Astrocyte (in vitro differentiated cells and primary cell): ENCODE data around the gene SRCIN1. TPM values are rescaled to one million over a fixed set of nuclear protein-coding genes. Genes with fewer than 3 reads are reported as not detected.

Source experiments
- DNase-seq: peaks from one replicate; pipeline ENCODE4 v3.0.0-alpha.2; 2010; ENCODE audit warnings: low read depth
- FAIRE-seq: peaks from 2 replicates; lab custom pipeline; 2011; peaks lifted over from hg19 to GRCh38; lab: Jason Lieb, UNC
- H2AFZ ChIP-seq: 2 replicates; pipeline ENCODE4 v1.6.0; 2012; ENCODE audit warnings: low read depth, low read length, inconsistent platforms
- H3K27ac ChIP-seq: 2 replicates; pipeline ENCODE4 v1.5.1; 2011; ENCODE audit warnings: low read depth, low read length, inconsistent platforms
- H3K27me3 ChIP-seq: 2 replicates; pipeline ENCODE4 v1.6.0; 2011; ENCODE audit warnings: low read length, inconsistent platforms; ENCODE audit not compliant: insufficient read depth
- H3K36me3 ChIP-seq: 2 replicates; pipeline ENCODE4 v1.5.1; 2011; ENCODE audit warnings: low read length, inconsistent platforms; ENCODE audit not compliant: insufficient read depth
- H3K4me1 ChIP-seq: 2 replicates; pipeline ENCODE4 v1.5.1; 2011; ENCODE audit warnings: low read length, inconsistent platforms; ENCODE audit not compliant: insufficient read depth
- H3K4me2 ChIP-seq: 2 replicates; pipeline ENCODE4 v1.6.0; 2012; ENCODE audit warnings: low read length, inconsistent platforms
- H3K4me3 ChIP-seq: 2 replicates; pipeline ENCODE4 v1.5.1; 2011; ENCODE audit warnings: low read depth, mild to moderate bottlenecking, low read length, inconsistent platforms; ENCODE audit not compliant: insufficient read depth
- H3K79me2 ChIP-seq: 2 replicates; pipeline ENCODE4 v1.6.0; 2012; ENCODE audit warnings: mild to moderate bottlenecking, low read length, inconsistent platforms; ENCODE audit not compliant: insufficient read depth
- H3K9ac ChIP-seq: 2 replicates; pipeline ENCODE4 v1.6.0; 2012; ENCODE audit warnings: mild to moderate bottlenecking, low read length, inconsistent platforms
- H3K9me3 ChIP-seq: 2 replicates; pipeline ENCODE4 v1.5.1; 2012; ENCODE audit warnings: low read depth, mild to moderate bottlenecking, low read length, inconsistent platforms; ENCODE audit not compliant: insufficient read depth
- H4K20me1 ChIP-seq: 2 replicates; pipeline ENCODE4 v1.6.0; 2012; ENCODE audit warnings: low read length, inconsistent platforms; ENCODE audit not compliant: insufficient read depth
- H3K27ac Mint-ChIP-seq: one replicate; pipeline ENCODE4 v1.8.0; 2021; ENCODE audit warnings: mild to moderate bottlenecking, mixed read lengths; ENCODE audit not compliant: unreplicated experiment
- H3K27me3 Mint-ChIP-seq: one replicate; pipeline ENCODE4 v1.8.0; 2021; ENCODE audit warnings: low read depth, mixed read lengths; ENCODE audit not compliant: unreplicated experiment
- H3K36me3 Mint-ChIP-seq: one replicate; pipeline ENCODE4 v1.8.0; 2021; ENCODE audit warnings: low read depth, mixed read lengths; ENCODE audit not compliant: unreplicated experiment
- H3K4me1 Mint-ChIP-seq: one replicate; pipeline ENCODE4 v1.8.0; 2021; ENCODE audit warnings: low read depth, mixed read lengths; ENCODE audit not compliant: unreplicated experiment
- H3K4me3 Mint-ChIP-seq: one replicate; pipeline ENCODE4 v1.8.0; 2021; ENCODE audit warnings: mild to moderate bottlenecking, moderate library complexity, mixed read lengths; ENCODE audit not compliant: unreplicated experiment
- H3K9me3 Mint-ChIP-seq: one replicate; pipeline ENCODE4 v1.8.0; 2021; ENCODE audit warnings: mild to moderate bottlenecking, mixed read lengths; ENCODE audit not compliant: unreplicated experiment
- CTCF ChIP-seq: IDR thresholded peaks from 2 replicates; pipeline ENCODE4 v1.5.1; 2011; ENCODE audit warnings: low read depth, mild to moderate bottlenecking, inconsistent platforms, low read length, moderate library complexity; ENCODE audit not compliant: insufficient read depth
- EZH2 ChIP-seq: IDR thresholded peaks from 2 replicates; pipeline ENCODE4 v1.6.1; 2012; ENCODE audit warnings: mild to moderate bottlenecking, low read length, inconsistent platforms; ENCODE audit not compliant: insufficient read depth
- total RNA-seq: library from RNA; stranded (reverse); gene quantifications from 2 replicates; pipeline ENCODE4 v1.2.1, GENCODE V29; 2021

SRCIN1 gene
- total RNA-seq, 1 donor from 2014 or later: 1.5 TPM

GRCh38 chr17:38545531-38546225 is 60.1 kb downstream of the SRCIN1 start:
- Mint-ChIP-seq H3K27me3 (peaks cover 60% of the 10 kb centered on the region), H3K27ac (no peak overlapping the region), H3K9me3 (no peaks in the 10 kb centered on the region), H3K36me3 (peaks cover 2% of the 10 kb centered on the region), H3K4me3 (no peak overlapping the region), H3K4me1 (peaks cover 4% of the 10 kb centered on the region)
- Histone ChIP-seq H3K4me1 (no peaks in the 10 kb centered on the region), H3K36me3 (no peaks in the 10 kb centered on the region), H3K9ac (no peak overlapping the region), H3K4me2 (no peak overlapping the region), H3K79me2 (no peaks in the 10 kb centered on the region), H3K27me3 (peaks cover 2% of the 10 kb centered on the region), H4K20me1 (no peaks in the 10 kb centered on the region), H3K4me3 (no peak overlapping the region), H3K9me3 (no peaks in the 10 kb centered on the region), H2AFZ (no peak overlapping the region), H3K27ac (no peak overlapping the region)
- no peak for TF ChIP-seq EZH2
- TF ChIP-seq CTCF: no peak
- DNase-seq: no peak
- FAIRE-seq: no peak

- no peaks in the 10 kb centered on the region for H3K9me3 ChIP-seq
- no peak for DNase-seq
- no peak overlapping the region for H3K9ac ChIP-seq
- no peaks in the 10 kb centered on the region for H4K20me1 ChIP-seq
- no peak for FAIRE-seq
- Mint-ChIP-seq H3K4me3 (no peak overlapping the region), H3K9me3 (no peaks in the 10 kb centered on the region), H3K4me1 (peaks cover 1% of the 10 kb centered on the region), H3K36me3 (peaks cover 2% of the 10 kb centered on the region), H3K27ac (no peak overlapping the region), H3K27me3 (peaks cover 60% of the 10 kb centered on the region)
- H3K27ac ChIP-seq: no peak overlapping the region
- TF ChIP-seq CTCF: no peak
- TF ChIP-seq EZH2: no peak
- no peak overlapping the region for H3K4me3 ChIP-seq
- no peak overlapping the region for H3K4me2 ChIP-seq
- no peaks in the 10 kb centered on the region for H3K79me2 ChIP-seq
- peaks cover 2% of the 10 kb centered on the region for H3K27me3 ChIP-seq
- no peak overlapping the region for H2AFZ ChIP-seq
- no peaks in the 10 kb centered on the region for H3K4me1 ChIP-seq
- no peaks in the 10 kb centered on the region for H3K36me3 ChIP-seq
Observed at GRCh38 chr17:38544839-38545209, 60.9 kb downstream of the SRCIN1 start.

GRCh38 chr17:38544175-38544838 is 61.4 kb downstream of the SRCIN1 start:
- TF ChIP-seq CTCF: no peak
- TF ChIP-seq EZH2: no peak
- Histone ChIP-seq H3K4me2 (no peak overlapping the region), H4K20me1 (no peaks in the 10 kb centered on the region), H3K4me3 (no peak overlapping the region), H3K27ac (no peak overlapping the region), H3K36me3 (no peaks in the 10 kb centered on the region), H3K9ac (no peak overlapping the region), H2AFZ (no peak overlapping the region), H3K9me3 (no peaks in the 10 kb centered on the region), H3K4me1 (no peaks in the 10 kb centered on the region), H3K79me2 (no peaks in the 10 kb centered on the region), H3K27me3 (no peaks in the 10 kb centered on the region)
- H3K36me3 Mint-ChIP-seq: peaks cover 2% of the 10 kb centered on the region
- FAIRE-seq: no peak
- H3K27me3 Mint-ChIP-seq: peaks cover 57% of the 10 kb centered on the region
- no peak overlapping the region for H3K4me3 Mint-ChIP-seq
- H3K4me1 Mint-ChIP-seq: peaks cover 1% of the 10 kb centered on the region
- H3K9me3 Mint-ChIP-seq: no peaks in the 10 kb centered on the region
- H3K27ac Mint-ChIP-seq: no peak overlapping the region
- DNase-seq: no peak
